Bronchial epithelial cell (primary cell): ENCODE results near the gene SRPK3. TPM values are rescaled to one million over a fixed set of nuclear protein-coding genes. Genes with fewer than 3 reads are reported as not detected.

Source experiments
- DNase-seq: peaks from one replicate; pipeline ENCODE4 v3.0.0-alpha.2; 2010; ENCODE audit warnings: low read depth
- FAIRE-seq: peaks from 2 replicates; lab custom pipeline; 2011; peaks lifted over from hg19 to GRCh38; lab: Jason Lieb, UNC
- H3K27me3 ChIP-seq: 2 replicates; pipeline ENCODE4 v1.5.1; 2011; ENCODE audit warnings: low read length; ENCODE audit not compliant: control insufficient read depth, insufficient read depth
- H3K36me3 ChIP-seq: 2 replicates; pipeline ENCODE4 v1.5.1; 2011; ENCODE audit warnings: low read length; ENCODE audit not compliant: control insufficient read depth, insufficient read depth
- H3K4me3 ChIP-seq: 2 replicates; pipeline ENCODE4 v1.5.1; 2011; ENCODE audit warnings: mild to moderate bottlenecking, low read depth, low read length, control low read depth
- CTCF ChIP-seq: IDR thresholded peaks from 2 replicates; pipeline ENCODE4 v1.5.1; 2011; ENCODE audit warnings: mild to moderate bottlenecking, moderate library complexity, low read length, control low read depth, inconsistent platforms; ENCODE audit not compliant: insufficient read depth, severe bottlenecking
- total RNA-seq: library from RNA; depleted of rRNA; stranded (reverse); fragments of >200 nt; gene quantifications from 2 replicates; pipeline ENCODE4 v1.2.1, GENCODE V29; 2014

Gene SRPK3
- total RNA-seq, 1 donor from 2014 or later, result under 0.01 TPM

GRCh38 chrX:153804621-153805020 is 23.8 kb downstream of the SRPK3 start:
- Histone ChIP-seq H3K4me3 (no peak overlapping the region), H3K36me3 (no peaks in the 10 kb centered on the region), H3K27me3 (peaks cover 1% of the 10 kb centered on the region)
- no peak for TF ChIP-seq CTCF
- FAIRE-seq (no peak), DNase-seq (no peak)

- no peak for FAIRE-seq
- H3K4me3 ChIP-seq, result no peak overlapping the region
- no peak for TF ChIP-seq CTCF
- DNase-seq, result no peak
- H3K27me3 ChIP-seq, result peaks cover 1% of the 10 kb centered on the region
- H3K36me3 ChIP-seq, result no peaks in the 10 kb centered on the region
Observed at GRCh38 chrX:153805436-153805835, 24.6 kb downstream of the SRPK3 start.

GRCh38 chrX:153806999-153807575 is 26.2 kb downstream of the SRPK3 start:
- Histone ChIP-seq H3K36me3 (no peaks in the 10 kb centered on the region), H3K4me3 (no peak overlapping the region), H3K27me3 (peaks cover under 1% of the 10 kb centered on the region)
- FAIRE-seq, result no peak
- TF ChIP-seq CTCF, result no peak
- peak; percentile 3 for DNase-seq

- no peaks in the 10 kb centered on the region for H3K27me3 ChIP-seq
- DNase-seq (no peak), FAIRE-seq (no peak)
- H3K4me3 ChIP-seq, result no peak overlapping the region
- H3K36me3 ChIP-seq, result no peaks in the 10 kb centered on the region
- TF ChIP-seq CTCF, result no peak
Observed at GRCh38 chrX:153807976-153808375, 27.1 kb downstream of the SRPK3 start.

- DNase-seq (no peak), FAIRE-seq (no peak)
- Histone ChIP-seq H3K36me3 (no peaks in the 10 kb centered on the region), H3K27me3 (no peaks in the 10 kb centered on the region), H3K4me3 (no peak overlapping the region)
- no peak for TF ChIP-seq CTCF
Observed at GRCh38 chrX:153812220-153812619, 31.4 kb downstream of the SRPK3 start.

- DNase-seq, result no peak
- H3K36me3 ChIP-seq, result no peaks in the 10 kb centered on the region
- no peaks in the 10 kb centered on the region for H3K27me3 ChIP-seq
Observed at GRCh38 chrX:153813161-153813560, 32.3 kb downstream of the SRPK3 start.

More at GRCh38 chrX:153813161-153813560, 32.3 kb downstream of the SRPK3 start:
- no peak for FAIRE-seq
- H3K4me3 ChIP-seq, result no peak overlapping the region
- TF ChIP-seq CTCF, result no peak
